Retinal pigment epithelial cell (primary cell): ENCODE data around the gene BRIP1.

Source experiments
- DNase-seq: peaks from one replicate; pipeline ENCODE4 v3.0.0-alpha.2; 2010; ENCODE audit warnings: low read depth
- H3K4me3 ChIP-seq: 2 replicates; pipeline ENCODE4 v1.5.1; 2011; ENCODE audit warnings: mild to moderate bottlenecking, low read length, control low read depth, moderate library complexity
- TF ChIP-seq, protein P1 (sequence below): conservative IDR thresholded peaks from 2 replicates; pipeline ENCODE4 v1.5.1; 2011; ENCODE audit warnings: low read depth, low read length, control low read depth, inconsistent platforms

BRIP1 gene

GRCh38 chr17:61744252-61744651, 119.1 kb downstream of the BRIP1 start:
- TF ChIP-seq, protein P1, sequence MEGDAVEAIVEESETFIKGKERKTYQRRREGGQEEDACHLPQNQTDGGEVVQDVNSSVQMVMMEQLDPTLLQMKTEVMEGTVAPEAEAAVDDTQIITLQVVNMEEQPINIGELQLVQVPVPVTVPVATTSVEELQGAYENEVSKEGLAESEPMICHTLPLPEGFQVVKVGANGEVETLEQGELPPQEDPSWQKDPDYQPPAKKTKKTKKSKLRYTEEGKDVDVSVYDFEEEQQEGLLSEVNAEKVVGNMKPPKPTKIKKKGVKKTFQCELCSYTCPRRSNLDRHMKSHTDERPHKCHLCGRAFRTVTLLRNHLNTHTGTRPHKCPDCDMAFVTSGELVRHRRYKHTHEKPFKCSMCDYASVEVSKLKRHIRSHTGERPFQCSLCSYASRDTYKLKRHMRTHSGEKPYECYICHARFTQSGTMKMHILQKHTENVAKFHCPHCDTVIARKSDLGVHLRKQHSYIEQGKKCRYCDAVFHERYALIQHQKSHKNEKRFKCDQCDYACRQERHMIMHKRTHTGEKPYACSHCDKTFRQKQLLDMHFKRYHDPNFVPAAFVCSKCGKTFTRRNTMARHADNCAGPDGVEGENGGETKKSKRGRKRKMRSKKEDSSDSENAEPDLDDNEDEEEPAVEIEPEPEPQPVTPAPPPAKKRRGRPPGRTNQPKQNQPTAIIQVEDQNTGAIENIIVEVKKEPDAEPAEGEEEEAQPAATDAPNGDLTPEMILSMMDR = no peak

DNA sequence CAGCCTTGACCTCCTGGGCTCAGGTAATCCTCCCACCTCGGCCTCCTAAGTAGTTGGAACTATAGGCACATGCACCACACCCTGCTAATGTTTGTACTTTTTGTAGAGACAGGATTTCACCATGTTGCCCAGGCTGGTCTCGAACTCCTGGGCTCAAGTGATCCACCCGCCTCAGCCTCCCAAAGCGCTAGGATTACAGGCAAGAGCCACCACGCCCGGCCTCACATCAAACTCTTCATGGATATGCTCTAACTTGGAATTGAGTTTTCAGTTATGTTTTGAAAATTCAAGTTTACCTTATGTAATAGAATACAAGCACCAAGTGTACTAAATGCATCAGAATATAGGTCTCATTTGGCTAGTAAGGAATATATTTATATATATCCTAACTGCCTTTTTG, 119.6 kb downstream of the BRIP1 start:
- TF ChIP-seq, protein P1 = no peak
- H3K4me3 ChIP-seq = no peak overlapping the region
- DNase-seq = no peak

More at GRCh38 chr17:61744252-61744651, 119.1 kb downstream of the BRIP1 start:
- H3K4me3 ChIP-seq = no peak overlapping the region
- DNase-seq = no peak

- TF ChIP-seq, protein P1 = no peak
- no peak overlapping the region for H3K4me3 ChIP-seq
These were observed 124.3 kb downstream of the BRIP1 start for GRCh38 chr17:61739002-61739401.

GRCh38 chr17:61738249-61738648, 125.1 kb downstream of the BRIP1 start:
- DNase-seq = no peak
- TF ChIP-seq, protein P1 = no peak
- H3K4me3 ChIP-seq = no peak overlapping the region

More at GRCh38 chr17:61739002-61739401, 124.3 kb downstream of the BRIP1 start:
- no peak for DNase-seq

GRCh38 chr17:61737820-61738219, 125.5 kb downstream of the BRIP1 start:
- H3K4me3 ChIP-seq = no peak overlapping the region
- TF ChIP-seq, protein P1 = no peak
- no peak for DNase-seq

DNA sequence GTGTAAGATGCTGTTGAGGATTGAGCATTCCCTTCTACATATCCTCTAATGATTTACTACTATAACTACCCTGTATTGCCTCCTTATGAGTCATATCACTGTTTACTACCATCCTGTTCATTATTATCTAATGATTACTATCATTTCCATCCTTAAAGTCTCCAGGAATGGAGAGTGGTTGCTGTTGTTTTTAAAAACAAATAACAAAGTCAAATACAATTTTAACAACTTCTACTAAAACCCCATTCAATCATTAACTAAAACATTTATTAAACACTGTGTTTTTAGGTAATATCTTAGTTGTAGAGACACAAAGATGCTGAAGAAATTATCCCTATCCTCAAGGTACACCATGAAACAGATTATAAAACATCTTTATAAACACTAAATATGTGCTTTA, 126.9 kb downstream of the BRIP1 start:
- no peak overlapping the region for H3K4me3 ChIP-seq
- DNase-seq = no peak
- TF ChIP-seq, protein P1 = no peak

DNA sequence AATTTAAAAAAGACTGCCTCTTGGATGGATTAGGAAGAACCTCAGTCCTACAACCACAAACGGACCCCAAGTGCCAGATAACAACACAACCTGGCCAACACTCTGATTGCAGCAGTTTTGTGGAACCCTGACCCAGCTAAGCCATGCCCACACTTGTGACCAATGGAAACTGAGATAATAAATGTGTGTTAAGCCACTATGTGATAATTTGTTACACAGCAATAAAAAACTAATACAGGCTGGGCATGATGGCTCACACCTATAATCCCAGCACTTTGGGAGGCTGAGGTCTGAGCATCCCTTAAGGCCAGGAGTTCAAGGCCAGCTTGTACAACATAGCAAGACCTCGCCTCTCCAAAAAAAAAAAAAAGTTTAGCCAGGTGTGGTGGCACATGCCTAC, 127.5 kb downstream of the BRIP1 start:
- H3K4me3 ChIP-seq = no peak overlapping the region
- no peak for DNase-seq
- TF ChIP-seq, protein P1 = no peak
